ENCODE results near the gene EME2.

- TF ChIP-seq, protein P1, sequence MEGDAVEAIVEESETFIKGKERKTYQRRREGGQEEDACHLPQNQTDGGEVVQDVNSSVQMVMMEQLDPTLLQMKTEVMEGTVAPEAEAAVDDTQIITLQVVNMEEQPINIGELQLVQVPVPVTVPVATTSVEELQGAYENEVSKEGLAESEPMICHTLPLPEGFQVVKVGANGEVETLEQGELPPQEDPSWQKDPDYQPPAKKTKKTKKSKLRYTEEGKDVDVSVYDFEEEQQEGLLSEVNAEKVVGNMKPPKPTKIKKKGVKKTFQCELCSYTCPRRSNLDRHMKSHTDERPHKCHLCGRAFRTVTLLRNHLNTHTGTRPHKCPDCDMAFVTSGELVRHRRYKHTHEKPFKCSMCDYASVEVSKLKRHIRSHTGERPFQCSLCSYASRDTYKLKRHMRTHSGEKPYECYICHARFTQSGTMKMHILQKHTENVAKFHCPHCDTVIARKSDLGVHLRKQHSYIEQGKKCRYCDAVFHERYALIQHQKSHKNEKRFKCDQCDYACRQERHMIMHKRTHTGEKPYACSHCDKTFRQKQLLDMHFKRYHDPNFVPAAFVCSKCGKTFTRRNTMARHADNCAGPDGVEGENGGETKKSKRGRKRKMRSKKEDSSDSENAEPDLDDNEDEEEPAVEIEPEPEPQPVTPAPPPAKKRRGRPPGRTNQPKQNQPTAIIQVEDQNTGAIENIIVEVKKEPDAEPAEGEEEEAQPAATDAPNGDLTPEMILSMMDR (conservative IDR thresholded peaks at IDR 0.05) = no peak; the same call in 1 of the 2 replicates
- TF ChIP-seq ZFX (IDR thresholded peaks at IDR 0.05) = peak; percentile 35; the same call in 1 of the 2 replicates
These were observed 9.3 kb downstream of the EME2 start for GRCh38 chr16:1781758-1782407.
